Stimulated activated CD4-positive, alpha-beta T cell treated with anti-CD3 and anti-CD28 coated beads, Interleukin-2, amount 100 ng/mL, for 48 hours (primary cell): ENCODE data around the gene WFDC6.
"Not testable (repeated sequence)": the region's sequence is repeated elsewhere in the genome, so short reads cannot be mapped to it uniquely, and the experiment has no call there.

Source experiments
- DNase-seq, 2 donors: peaks; one replicate each; pipeline ENCODE4 v3.0.0-alpha.2; 2020

The WFDC6 gene

DNA sequence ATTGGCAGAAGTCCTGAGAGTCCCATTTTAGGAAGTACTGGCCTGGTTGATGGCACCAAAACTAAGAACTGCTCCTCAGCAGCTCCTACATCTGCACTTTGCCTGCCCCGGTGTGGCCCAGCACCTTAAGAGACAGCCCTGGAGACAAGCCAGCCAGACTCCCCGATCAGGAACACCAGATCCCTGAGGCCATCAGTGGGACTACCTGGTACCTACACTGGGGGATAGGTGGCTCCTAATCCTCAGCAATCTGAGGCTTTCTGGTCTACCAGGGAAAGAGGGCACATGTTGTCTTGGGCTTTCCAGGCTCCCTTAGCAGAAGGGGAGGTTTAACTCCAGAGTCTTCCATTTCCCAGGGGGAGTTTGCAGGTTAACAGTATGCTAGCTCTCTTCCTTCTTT lies at the start of gene WFDC6:
Gene WFDC6 (minus strand): TSS at position 101 of the 400 bp plus-strand sequence. CDS start 75 bp downstream, at position 26.
- DNase-seq = no peak

GRCh38 chr20:45588800-45589199 lies 49.5 kb upstream of the WFDC6 start:
- DNase-seq = no peak

DNA sequence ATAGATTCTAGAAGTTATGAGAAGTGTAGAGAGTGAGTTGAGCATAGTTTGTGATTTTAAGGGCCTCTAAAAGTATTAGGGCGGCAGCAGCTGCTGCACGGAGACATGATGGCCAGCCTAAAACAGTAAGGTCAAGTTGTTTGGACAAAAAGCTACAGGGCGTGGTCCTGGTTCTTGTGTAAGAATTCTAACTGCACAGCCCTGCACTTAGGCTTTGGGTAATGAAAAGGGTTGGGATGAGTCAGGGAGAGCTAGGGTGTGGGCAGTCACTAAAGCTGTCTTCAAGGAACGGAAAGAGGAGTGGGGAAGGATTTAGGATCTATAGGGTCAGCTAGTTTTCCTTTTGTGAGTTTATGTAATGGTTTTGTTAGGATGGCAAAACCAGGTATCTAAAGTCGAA lies 46.7 kb upstream of the WFDC6 start:
- DNase-seq = not testable (repeated sequence)

- not testable (repeated sequence) for DNase-seq
Measured at GRCh38 chr20:45584294-45584693, 45.0 kb upstream of the WFDC6 start.

DNA sequence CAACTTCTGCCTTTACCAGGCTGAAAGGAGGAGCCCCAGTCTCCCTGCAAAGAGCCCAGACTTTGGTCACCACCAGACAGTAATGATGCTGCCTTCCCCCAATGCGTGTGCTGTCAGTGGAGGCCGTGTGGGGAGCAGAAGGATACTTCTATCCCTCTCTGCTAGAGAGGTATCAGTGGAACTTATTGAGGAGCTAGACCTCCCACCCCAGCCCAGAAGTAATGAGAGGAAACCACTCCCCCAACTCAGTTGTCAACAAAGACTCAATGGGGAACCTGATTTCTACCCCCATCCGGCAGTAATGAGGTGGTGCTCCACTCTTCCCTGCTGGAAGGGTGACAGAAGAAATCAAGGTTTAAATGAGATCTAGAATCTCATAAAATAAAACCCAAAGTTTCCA lies 44.2 kb upstream of the WFDC6 start:
- DNase-seq = no peak

- DNase-seq = no peak
Measured at GRCh38 chr20:45581702-45582101, 42.4 kb upstream of the WFDC6 start.

GRCh38 chr20:45579184-45579583 lies 39.9 kb upstream of the WFDC6 start, which contains the start of gene WFDC8:
Gene WFDC8 (minus strand): TSS chr20:45579284. CDS start chr20:45579247, 37 bp downstream.
- no peak for DNase-seq

DNA sequence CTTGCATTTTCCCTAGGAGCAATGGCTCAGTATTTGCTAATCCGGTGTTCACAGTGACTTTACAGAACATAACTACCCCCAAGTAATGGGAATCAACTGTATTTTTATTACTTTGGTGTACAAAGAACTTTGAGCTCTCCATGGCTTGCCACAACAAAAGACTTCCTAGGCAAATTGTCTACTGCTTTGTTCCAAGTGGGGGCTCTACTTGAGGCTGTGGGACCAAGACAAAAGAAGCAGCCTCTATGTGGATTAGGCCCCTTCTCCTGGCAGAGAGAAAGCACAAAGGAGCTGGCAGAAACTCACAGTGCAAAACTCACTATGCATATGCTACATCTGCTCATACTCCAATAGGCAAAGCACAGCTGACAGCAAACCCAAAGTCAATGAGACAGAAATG lies 38.9 kb upstream of the WFDC6 start:
- no peak for DNase-seq

DNA sequence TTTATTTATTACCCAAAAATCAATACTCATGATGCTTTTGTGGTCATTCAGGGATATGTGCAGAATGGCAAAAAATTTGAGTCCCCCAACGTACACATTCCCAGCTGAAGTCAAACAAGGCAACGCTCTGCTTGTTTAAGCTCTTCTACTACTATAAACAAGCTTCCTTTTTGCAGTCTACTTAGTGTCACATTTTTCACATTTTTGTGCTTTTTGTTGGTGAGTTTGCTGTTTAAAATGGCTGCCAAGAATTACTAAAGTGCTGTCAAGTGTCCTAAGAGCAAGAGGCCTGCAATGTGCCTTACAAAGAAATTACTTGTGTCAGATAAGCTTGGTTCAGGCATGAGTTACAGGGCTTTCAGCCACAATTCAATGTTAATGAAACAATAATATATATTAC lies 37.7 kb upstream of the WFDC6 start:
- DNase-seq = no peak

DNA sequence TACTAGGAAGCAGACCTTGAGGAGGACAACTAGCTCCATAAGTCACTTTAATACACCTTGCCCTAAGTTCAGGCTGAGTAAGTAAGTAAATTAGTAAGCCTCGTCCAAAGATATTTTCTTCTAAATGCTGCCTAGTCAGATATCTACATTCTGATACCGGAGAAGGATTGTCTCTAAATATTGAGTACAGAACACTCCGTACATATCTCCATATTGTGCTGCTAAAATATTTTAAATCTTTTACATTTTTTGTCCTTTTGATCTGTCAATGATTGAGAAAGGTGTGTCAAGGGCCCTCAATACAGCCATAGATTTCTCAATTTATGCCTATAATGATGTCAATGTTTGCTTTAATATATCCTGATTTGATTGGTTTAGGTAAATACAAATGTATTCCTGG lies 36.6 kb upstream of the WFDC6 start:
- DNase-seq = no peak

DNA sequence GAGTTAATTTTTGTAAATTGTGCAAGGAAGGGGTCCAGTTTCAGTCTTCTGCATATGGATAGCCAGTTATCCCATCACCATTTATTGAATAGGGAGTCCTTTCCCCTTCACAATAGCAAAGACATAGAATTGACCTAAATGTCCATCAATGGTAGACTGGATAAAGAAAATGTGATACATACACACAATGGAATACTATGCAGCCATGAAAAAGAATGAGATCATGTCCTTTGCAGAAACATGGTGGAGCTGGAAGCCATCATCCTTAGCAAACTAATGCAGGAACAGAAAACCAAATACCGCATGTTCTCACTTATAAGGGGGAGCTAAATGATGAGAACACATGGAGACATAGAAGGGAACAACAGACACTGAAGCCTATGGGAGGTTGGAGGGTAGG lies 30.4 kb upstream of the WFDC6 start:
- not testable (repeated sequence) for DNase-seq

DNA sequence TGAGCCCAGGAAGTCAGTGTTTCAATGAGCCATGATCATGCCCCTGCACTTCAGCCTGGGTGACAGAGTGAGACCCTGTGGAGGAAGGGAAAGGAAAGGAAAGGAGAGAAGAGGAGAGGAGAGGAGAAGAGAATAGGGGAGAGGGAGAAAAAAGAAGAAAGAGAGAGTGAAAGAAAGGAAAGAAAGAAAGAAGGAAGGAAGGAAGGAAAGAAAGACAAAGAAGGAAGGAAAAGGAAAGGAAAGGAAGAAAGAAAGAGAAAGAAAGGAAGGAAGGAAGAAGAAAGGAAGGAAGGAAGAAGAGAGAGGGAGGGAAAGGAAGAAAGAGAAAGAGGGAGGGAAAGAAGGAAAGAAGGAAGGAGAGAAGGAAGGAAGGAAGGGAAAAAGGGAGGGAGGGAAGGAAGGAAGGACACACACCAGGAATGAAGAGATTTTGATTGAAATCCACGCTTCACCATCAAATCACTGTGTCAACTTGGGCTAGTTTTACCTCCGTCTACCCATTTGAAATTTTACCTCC lies 25.5 kb upstream of the WFDC6 start:
- DNase-seq = no peak

- DNase-seq = no peak
Measured at GRCh38 chr20:45555198-45555597, 15.9 kb upstream of the WFDC6 start.

- DNase-seq = no peak
Measured at GRCh38 chr20:45552456-45552855, 13.2 kb upstream of the WFDC6 start.

DNA sequence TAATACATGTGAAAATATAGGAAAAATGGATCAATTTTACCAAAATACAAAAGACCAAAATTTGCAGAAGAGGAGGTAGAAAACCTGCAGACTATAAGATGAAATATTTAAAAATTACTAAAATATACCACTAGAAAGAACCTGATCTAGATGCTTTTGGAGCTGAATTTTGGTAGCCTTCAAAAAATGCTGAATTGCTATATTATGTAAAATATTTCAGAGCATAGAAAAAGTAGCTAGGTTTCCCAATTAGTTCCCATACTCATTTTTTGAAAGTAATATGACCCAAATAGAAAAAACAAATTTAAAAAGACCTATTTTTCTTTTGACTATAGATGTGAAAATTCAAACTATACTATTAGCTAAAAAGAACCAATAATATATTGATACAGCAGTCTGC lies 11.5 kb upstream of the WFDC6 start:
- DNase-seq = no peak

GRCh38 chr20:45548410-45548809 lies 9.1 kb upstream of the WFDC6 start:
- DNase-seq = no peak

- no peak for DNase-seq
Measured at GRCh38 chr20:45547206-45547770, 8.0 kb upstream of the WFDC6 start, which contains the start of gene EPPIN. Gene EPPIN (minus strand): TSS chr20:45547401. CDS start chr20:45547357, 44 bp downstream.

DNA sequence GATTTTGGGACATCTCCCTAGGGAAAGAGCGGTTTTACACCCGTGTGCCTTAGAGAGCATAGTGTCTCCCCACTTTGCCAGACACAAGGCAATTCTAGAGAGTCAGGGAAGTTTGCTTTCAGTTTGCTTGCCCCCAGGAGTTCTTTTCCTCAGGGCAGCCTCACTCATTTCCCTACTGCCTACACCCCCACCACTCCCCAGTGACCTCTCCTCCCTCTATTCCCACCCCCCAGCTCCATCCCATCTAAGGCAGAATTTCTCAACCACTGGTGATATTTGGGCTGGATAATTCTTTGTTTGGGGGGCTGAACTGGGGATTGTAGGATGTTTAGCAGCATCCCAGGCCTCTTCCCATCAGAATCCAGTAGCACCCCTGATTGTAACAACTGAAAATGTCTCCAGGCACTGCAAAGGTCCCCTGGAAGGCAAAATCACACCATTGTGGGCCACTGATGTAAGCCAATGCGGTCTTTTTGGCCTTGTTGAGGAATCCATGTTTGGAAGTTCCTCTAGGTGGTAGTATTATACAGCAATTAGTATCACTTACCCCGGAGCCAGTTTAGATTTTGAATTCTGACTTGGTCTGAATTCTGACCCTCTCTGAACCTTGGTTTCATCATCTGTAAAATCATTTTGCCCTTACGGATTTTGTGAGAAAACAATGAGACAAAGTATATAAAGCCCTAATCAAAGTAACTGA lies 6.6 kb upstream of the WFDC6 start:
- DNase-seq = no peak

DNA sequence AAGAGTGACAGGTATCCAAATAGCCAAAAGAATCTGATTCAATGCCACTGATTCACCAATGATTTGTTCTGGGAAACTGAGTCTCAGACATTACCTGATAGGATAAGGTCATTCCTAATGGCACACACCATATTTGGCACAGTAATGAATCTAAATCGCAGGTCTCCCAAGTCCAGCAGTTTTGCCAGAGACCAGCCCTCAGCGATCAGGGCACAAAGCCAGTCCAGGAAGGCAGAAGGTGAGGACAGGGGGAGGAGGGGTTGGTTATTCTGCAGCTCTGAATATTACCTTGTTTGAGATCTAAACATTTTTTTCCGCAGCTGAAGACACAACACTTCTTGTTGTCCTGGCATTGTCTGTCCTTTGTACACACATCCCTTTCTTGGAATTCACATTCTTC lies 6.1 kb upstream of the WFDC6 start:
- DNase-seq = no peak

- DNase-seq = no peak
Measured at GRCh38 chr20:45538209-45538799, 978 bp downstream of the WFDC6 start.

DNA sequence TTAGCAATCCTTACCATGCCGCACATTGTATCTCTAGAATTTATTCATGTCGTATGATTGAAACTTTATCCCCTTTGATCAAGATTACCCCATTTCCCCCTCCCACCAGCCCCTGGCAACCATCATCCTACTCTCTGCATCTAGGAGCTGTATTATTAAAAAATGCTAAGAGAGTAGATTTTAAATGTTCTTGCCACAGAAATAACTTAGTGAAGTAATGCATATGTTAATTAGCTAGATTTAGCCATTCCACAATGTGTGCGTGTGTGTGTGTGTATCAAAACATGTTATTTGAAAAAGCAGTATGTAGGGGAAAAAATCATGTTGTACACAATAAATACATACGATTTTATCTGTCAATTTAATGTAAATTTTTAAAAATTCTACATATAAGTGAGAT lies 12.0 kb downstream of the WFDC6 start:
- DNase-seq = no peak

DNA sequence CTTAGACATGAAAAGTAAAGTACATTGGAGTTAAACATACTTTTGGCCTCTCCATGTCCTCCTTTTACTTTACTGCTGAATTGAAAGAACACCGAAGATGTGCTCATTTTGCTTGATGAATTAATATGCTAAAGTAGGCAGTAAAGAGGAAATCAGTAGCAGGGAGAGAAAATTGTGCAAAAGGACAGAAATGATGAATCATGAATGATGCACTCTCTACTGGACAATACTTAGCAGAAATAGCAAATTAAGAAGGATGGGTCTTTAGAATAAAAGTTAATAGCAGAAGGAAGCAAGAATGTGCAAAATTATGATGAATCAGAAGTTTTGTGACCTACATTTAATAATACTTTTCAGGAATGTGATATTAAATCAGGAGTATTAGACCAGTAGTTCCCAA lies 15.5 kb downstream of the WFDC6 start:
- no peak for DNase-seq

GRCh38 chr20:45518282-45518681 lies 21.0 kb downstream of the WFDC6 start:
- DNase-seq = no peak
